K562 (cell line): ENCODE data around the gene CRADD. TPM values are rescaled to one million over a fixed set of nuclear protein-coding genes. Genes with fewer than 3 reads are reported as not detected.
A peak's percentile ranks its signal among the peaks of the same experiment; 100 is the strongest.

Experiments
- ATAC-seq: fragments of 200-7000 bp; cut with Tn5 transposase; 3 replicates; pipeline ENCODE4 v1.9.1; 2020; ENCODE audit warnings: moderate library complexity
- BruUV-seq: library from RNA; stranded (reverse); fragments of 400-500 nt; replicated peaks from 2 replicates; lab custom pipeline; 2021; lab: Mats Ljungman, UMichigan
- CTCF ChIA-PET: fragments of 300-600 bp; formaldehyde crosslinking; extraction: SDS; loops from one replicate; lab custom pipeline; 2021; ENCODE audit warnings: low intra/inter-chr PET ratio; lab: Yijun Ruan, JAX
- POLR2A ChIA-PET: fragments of 300-600, 350-650 bp; sonication (Branson Sonifier 250); formaldehyde crosslinking; extraction: SDS; loops from one replicate; lab custom pipeline; 2021; ENCODE audit warnings: antibody characterized with exemption, inconsistent platforms; lab: Yijun Ruan, JAX
- DNase-seq, 4 experiments: peaks; one replicate each; pipeline versions ENCODE4 v3.0.0 to v3.0.0-alpha.2; 2011 to 2018; ENCODE audit warnings: low spot score in 3 of 4, mixed read lengths in 3 of 4; ENCODE audit errors: extremely low read depth in 1 of 4
- FAIRE-seq: peaks from 2 replicates; lab custom pipeline; 2011; peaks lifted over from hg19 to GRCh38; lab: Jason Lieb, UNC
- H2AFZ ChIP-seq: 2 replicates; pipeline ENCODE4 v1.6.0; 2011; ENCODE audit warnings: low read depth, low read length, control low read depth, inconsistent platforms
- H3K27ac ChIP-seq: fragments of 200-600 bp; 3 replicates; pipeline ENCODE4 v1.8.0; 2011; ENCODE audit warnings: low read depth, mild to moderate bottlenecking, control low read depth, inconsistent platforms, low read length, moderate library complexity, mixed read lengths; ENCODE audit errors: extremely low read depth
- H3K27me3 ChIP-seq, 2 experiments: fragments of 300-600 bp in 1 of 2; 2 replicates in 1 of 2; 3 replicates in 1 of 2; pipeline versions ENCODE4 v1.6.0 to v1.8.0; 2011; ENCODE audit warnings: inconsistent platforms in 2 of 2, low read length in 2 of 2, mild to moderate bottlenecking in 1 of 2, mixed read lengths in 1 of 2, moderate library complexity in 1 of 2; ENCODE audit not compliant: control insufficient read depth in 2 of 2, insufficient read depth in 2 of 2
- H3K36me3 ChIP-seq: fragments of 300-600 bp; 3 replicates; pipeline ENCODE4 v1.8.0; 2011; ENCODE audit warnings: mild to moderate bottlenecking, low read length, inconsistent platforms; ENCODE audit not compliant: control insufficient read depth, insufficient read depth
- H3K4me1 ChIP-seq, 2 experiments: fragments of 200-600 bp in 1 of 2; replicated peaks in 1 of 2; 2 replicates in 1 of 2; 3 replicates in 1 of 2; pipeline versions ENCODE4 v1.5.1 to v1.8.0; 2011; ENCODE audit warnings: inconsistent platforms in 2 of 2, low read length in 2 of 2, mild to moderate bottlenecking in 1 of 2, mixed read lengths in 1 of 2, moderate library complexity in 1 of 2; ENCODE audit not compliant: control insufficient read depth in 2 of 2, insufficient read depth in 2 of 2
- H3K4me2 ChIP-seq: 2 replicates; pipeline ENCODE4 v1.6.1; 2011; ENCODE audit warnings: low read length, control low read depth, inconsistent platforms, mixed read lengths; ENCODE audit not compliant: insufficient read depth
- H3K4me3 ChIP-seq: fragments of 200-600 bp; sonication (generic), shearing (Covaris generic); 2 replicates; pipeline ENCODE4 v1.5.1; 2016; ENCODE audit warnings: control low read depth, inconsistent platforms
- H3K79me2 ChIP-seq: fragments of 200-600 bp; 3 replicates; pipeline ENCODE4 v1.8.0; 2011; ENCODE audit warnings: low read length, inconsistent platforms; ENCODE audit not compliant: control insufficient read depth, insufficient read depth
- H3K9ac ChIP-seq, 2 experiments: 2 replicates each; pipeline versions ENCODE4 v1.6.0 to v1.6.1; 2011; ENCODE audit warnings: low read depth in 2 of 2, low read length in 2 of 2, control low read depth in 1 of 2, inconsistent platforms in 1 of 2, mild to moderate bottlenecking in 1 of 2, mixed read lengths in 1 of 2; ENCODE audit not compliant: insufficient read depth in 1 of 2
- H3K9me1 ChIP-seq: one replicate; pipeline ENCODE4 v1.6.0; 2011; ENCODE audit warnings: inconsistent platforms, mild to moderate bottlenecking, low read length, moderate library complexity; ENCODE audit not compliant: control insufficient read depth, insufficient read depth
- H3K9me3 ChIP-seq: replicated peaks from 2 replicates; pipeline ENCODE4 v1.5.1; 2011; ENCODE audit warnings: low read depth, low read length, inconsistent platforms; ENCODE audit not compliant: control insufficient read depth, insufficient read depth
- H4K20me1 ChIP-seq: replicated peaks from 2 replicates; pipeline ENCODE4 v1.6.1; 2011; ENCODE audit warnings: low read length, inconsistent platforms, mixed read lengths; ENCODE audit not compliant: control insufficient read depth, insufficient read depth
- C11orf30 ChIP-seq: fragments of 450-650 bp; IDR thresholded peaks from 2 replicates; pipeline ENCODE4 v1.6.1; 2016; ENCODE audit warnings: low read depth, mild to moderate bottlenecking
- CBX8 ChIP-seq: fragments of 200-600 bp; sonication (generic); IDR thresholded peaks from 2 replicates; pipeline ENCODE4 v1.6.1; 2012; ENCODE audit warnings: borderline replicate concordance, mixed run types, low read depth, mild to moderate bottlenecking, moderate library complexity, mixed read lengths, low read length, control low read depth, inconsistent platforms; ENCODE audit not compliant: poor library complexity, severe bottlenecking; ENCODE audit errors: extremely low read depth
- CHAMP1 ChIP-seq: fragments of 450-650 bp; IDR thresholded peaks from 2 replicates; pipeline ENCODE4 v1.6.1; 2016; ENCODE audit warnings: mild to moderate bottlenecking
- MAFK ChIP-seq: IDR thresholded peaks from 2 replicates; pipeline ENCODE4 v1.6.1; 2011; ENCODE audit warnings: low read length, improper control_type of control experiment
- OTX1 ChIP-seq: fragments of 450-650 bp; formaldehyde crosslinking; IDR thresholded peaks from 2 replicates; pipeline ENCODE4 v1.4.0; 2022; ENCODE audit warnings: mild to moderate bottlenecking
- PRMT5 ChIP-seq: sonication (generic); formaldehyde crosslinking; IDR thresholded peaks from 2 replicates; pipeline ENCODE4 v1.5.0; 2020; ENCODE audit warnings: missing genetic modification reagents
- ZNF316 ChIP-seq: fragments of 450-650 bp; IDR thresholded peaks from 2 replicates; pipeline ENCODE4 v1.6.1; 2016
- WGBS: fragments of 100-300 bp; shearing (Covaris generic); methylation state at CpG from one replicate; pipeline ENCODE4 v1.1.6; 2016; ENCODE audit warnings: low coverage, mixed read lengths; ENCODE audit not compliant: insufficient coverage; ENCODE audit errors: missing lambda C conversion rate; 5-methylcytosine and 5-hydroxymethylcytosine counted together
- in situ Hi-C: fragments of 300-500 bp; cut with MboI; formaldehyde crosslinking; loops from 4 replicates; pipeline ENCODE4 v1.15.0; 2018; ENCODE audit warnings: inconsistent platforms, mixed read lengths
- intact Hi-C: fragments of 100-400 bp; cut with micrococcal nuclease; formaldehyde crosslinking; loops from 2 replicates; pipeline ENCODE4 v1.14.2; 2022
- polyA plus RNA-seq, 8 experiments: library from polyadenylated mRNA; depleted of rRNA in 4 of 8; stranded (reverse) in 5 of 8; unstranded in 3 of 8; fragments of >200 nt; fragmentation: Nextera tagmentation in 2 of 8; fragmentation: Illumina TruSeq in 1 of 8; extraction: Ambion mirVana in 2 of 8; extraction: Trizol in 1 of 8; gene quantifications; 2 replicates each; pipeline versions ENCODE4 v1.2.1 to v1.2.3, GENCODE V29; 2011 to 2014; ENCODE audit warnings: inconsistent platforms in 1 of 8, missing spikeins in 1 of 8
- total RNA-seq, 7 experiments: library from RNA; depleted of rRNA in 6 of 7; stranded (reverse); fragments of >200 nt in 6 of 7; fragmentation: Illumina TruSeq in 2 of 7; extraction: Trizol in 2 of 7; gene quantifications; 2 replicates each; pipeline versions ENCODE4 v1.2.1 to v1.2.3, GENCODE V29; 2011 to 2021; ENCODE audit warnings: low replicate concordance in 1 of 7
- TF ChIP-seq, protein P1 (sequence below), 2 experiments: fragments of 250-450 bp in 1 of 2; fragments of 450-650 bp in 1 of 2; sonication (Bioruptor Pico) in 1 of 2; IDR thresholded peaks; 2 replicates each; pipeline versions ENCODE4 v1.6.1 to v1.8.0; 2016 to 2021; ENCODE audit warnings: mild to moderate bottlenecking in 2 of 2, moderate library complexity in 2 of 2, missing compliant biosample characterization in 1 of 2, missing genetic modification characterization in 1 of 2

The CRADD gene
- total and polyA plus RNA-seq, 9 of the 15 experiments (the other 6 are each of a cell fraction or from before 2014, with no cell fraction given), result 20.5 to 41.1 (median 25.9) TPM

DNA sequence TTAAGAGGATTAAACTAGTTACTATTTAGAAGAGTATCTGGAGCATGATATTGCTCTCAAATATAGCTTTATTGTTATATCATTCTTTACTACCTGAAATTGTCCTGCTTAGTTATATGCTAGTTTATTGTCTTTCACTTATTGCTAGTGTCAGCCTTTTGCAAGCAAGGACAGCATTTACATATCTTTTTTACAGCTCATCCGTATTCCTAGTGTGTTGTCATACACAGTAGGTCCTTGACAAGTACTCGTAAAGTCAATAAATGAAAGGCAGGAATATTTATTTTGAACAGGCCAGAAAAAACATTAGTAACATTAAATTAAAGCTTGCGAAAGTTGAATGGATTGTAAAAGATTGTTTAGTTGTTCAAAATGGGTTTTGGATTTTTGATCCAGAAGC lies 35.0 kb downstream of the CRADD start:
- no TSS peak for BruUV-seq
- Histone ChIP-seq H3K9me1 (no peaks in the 10 kb centered on the region), H4K20me1 (no peaks in the 10 kb centered on the region), H3K4me1 (peaks cover 3 to 32% of the 10 kb centered on the region in 2 experiments; a peak in 4 of 5 replicates), H3K4me2 (no peak overlapping the region), H3K27me3 (no peaks in the 10 kb centered on the region), H3K9me3 (no peaks in the 10 kb centered on the region), H3K9ac (no peak overlapping the region), H3K27ac (no peak overlapping the region), H3K36me3 (no peaks in the 10 kb centered on the region), H3K4me3 (no peak overlapping the region), H3K79me2 (peaks cover 27% of the 10 kb centered on the region), H2AFZ (no peak overlapping the region)
- in situ Hi-C loops, result no loop called here
- ATAC-seq (no peak), DNase-seq (no peak), FAIRE-seq (no peak)
- ChIA-PET CTCF (no interaction called here), POLR2A (interaction anchor here (1.0 to 1.2 kb wide), 2 partner anchors 13 to 35 kb away, joined by 3 to 4 read pairs; partner anchors contain the start of gene CRADD)
- no peak for TF ChIP-seq OTX1
- TF ChIP-seq C11orf30, result 0 out of 2 replicates have a peak, but pooled peaks have one; percentile 6
- 70% methylated on average over 3 of the region's 3 CpGs for WGBS
- intact Hi-C loops, result no loop called here

- FAIRE-seq (peak; percentile 72), DNase-seq (no peak), ATAC-seq (peak; percentile 58)
- Histone ChIP-seq H3K4me1 (peaks cover 3 to 24% of the 10 kb centered on the region in 2 experiments; a peak in 3 of 5 replicates), H3K4me2 (peak overlapping the region; percentile 60), H3K79me2 (peaks cover 30% of the 10 kb centered on the region), H2AFZ (peak overlapping the region; percentile 70), H3K9me3 (no peaks in the 10 kb centered on the region), H3K36me3 (no peaks in the 10 kb centered on the region), H3K4me3 (no peak overlapping the region), H3K9me1 (no peaks in the 10 kb centered on the region), H4K20me1 (no peaks in the 10 kb centered on the region), H3K27ac (peak overlapping the region; percentile 54), H3K27me3 (no peaks in the 10 kb centered on the region), H3K9ac (peak overlapping the region in 1 of 2 experiments; percentile 28; a peak in 1 of 4 replicates)
- intact Hi-C loops, result no loop called here
- WGBS, result 16% methylated on average over 5 of the region's 5 CpGs
- in situ Hi-C loops, result no loop called here
- ChIA-PET POLR2A (interaction anchor here (1.0 to 1.2 kb wide), 3 partner anchors 11 to 36 kb away, joined by 3 to 4 read pairs (median 3); partner anchors contain the start of gene CRADD), CTCF (no interaction called here)
- no TSS peak for BruUV-seq
- TF ChIP-seq, protein P1, sequence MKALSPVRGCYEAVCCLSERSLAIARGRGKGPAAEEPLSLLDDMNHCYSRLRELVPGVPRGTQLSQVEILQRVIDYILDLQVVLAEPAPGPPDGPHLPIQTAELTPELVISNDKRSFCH (CRISPR knock-in tag; IDR thresholded peaks at IDR 0.05), result no peak
- TF ChIP-seq, protein P1 (tag; IDR thresholded peaks at IDR 0.05), result 0 out of 2 replicates have a peak, but pooled peaks have one; percentile 34
- TF ChIP-seq PRMT5 (no peak), CHAMP1 (no peak), MAFK (peak; percentile 52; the same call in 1 of the 2 replicates), CBX8 (no peak), C11orf30 (peak; percentile 66; the same call in 1 of the 2 replicates), ZNF316 (peak; percentile 80)
Measured at GRCh38 chr12:93713060-93713459, 35.9 kb downstream of the CRADD start.
